ENCODE data around the gene C1QTNF4. TPM values are rescaled to one million over a fixed set of nuclear protein-coding genes. Genes with fewer than 3 reads are reported as not detected.

The C1QTNF4 gene
- total RNA-seq, 1 donor from 2014 or later = 0.20 TPM

GRCh38 chr11:47545298-47545697 is 48.9 kb downstream of the C1QTNF4 start:
- no peaks in the 10 kb centered on the region for H3K9me3 Mint-ChIP-seq (ENCODE audit: unreplicated experiment)
- H3K4me1 ChIP-seq (ENCODE audit: insufficient read depth, low read length) = peaks cover 9% of the 10 kb centered on the region
- H3K4me2 ChIP-seq (ENCODE audit: low read length) = no peak overlapping the region
- H3K27me3 Mint-ChIP-seq (ENCODE audit: low read depth, unreplicated experiment) = no peaks in the 10 kb centered on the region
- peaks cover 15% of the 10 kb centered on the region for H3K4me1 Mint-ChIP-seq (ENCODE audit: low read depth, unreplicated experiment)
- no peak for FAIRE-seq
- H3K27me3 ChIP-seq (ENCODE audit: insufficient read depth, low read length) = no peaks in the 10 kb centered on the region
- no peak overlapping the region for H3K27ac ChIP-seq (ENCODE audit: low read depth, low read length)
- H3K36me3 Mint-ChIP-seq (ENCODE audit: low read depth, unreplicated experiment) = no peaks in the 10 kb centered on the region
- H3K36me3 ChIP-seq (ENCODE audit: insufficient read depth, low read length) = peaks cover 3% of the 10 kb centered on the region
- DNase-seq (ENCODE audit: low read depth) = no peak
- no peak overlapping the region for H3K27ac Mint-ChIP-seq (ENCODE audit: unreplicated experiment)
- H2AFZ ChIP-seq (ENCODE audit: low read depth, low read length) = no peak overlapping the region
- peaks cover 87% of the 10 kb centered on the region for H4K20me1 ChIP-seq (ENCODE audit: insufficient read depth, low read length)
- H3K4me3 ChIP-seq (ENCODE audit: insufficient read depth, low read depth, low read length) = no peak overlapping the region
- no peak overlapping the region for H3K9ac ChIP-seq (ENCODE audit: low read length)
- peaks cover 99% of the 10 kb centered on the region for H3K79me2 ChIP-seq (ENCODE audit: insufficient read depth, low read length)
- H3K4me3 Mint-ChIP-seq (ENCODE audit: unreplicated experiment) = no peak overlapping the region
- H3K9me3 ChIP-seq (ENCODE audit: insufficient read depth, low read depth, low read length) = no peaks in the 10 kb centered on the region
- no peak for TF ChIP-seq CTCF (IDR thresholded peaks at IDR 0.05; ENCODE audit: insufficient read depth, low read depth, low read length)
- no peak for TF ChIP-seq EZH2 (IDR thresholded peaks at IDR 0.05; ENCODE audit: insufficient read depth, low read length)

DNA sequence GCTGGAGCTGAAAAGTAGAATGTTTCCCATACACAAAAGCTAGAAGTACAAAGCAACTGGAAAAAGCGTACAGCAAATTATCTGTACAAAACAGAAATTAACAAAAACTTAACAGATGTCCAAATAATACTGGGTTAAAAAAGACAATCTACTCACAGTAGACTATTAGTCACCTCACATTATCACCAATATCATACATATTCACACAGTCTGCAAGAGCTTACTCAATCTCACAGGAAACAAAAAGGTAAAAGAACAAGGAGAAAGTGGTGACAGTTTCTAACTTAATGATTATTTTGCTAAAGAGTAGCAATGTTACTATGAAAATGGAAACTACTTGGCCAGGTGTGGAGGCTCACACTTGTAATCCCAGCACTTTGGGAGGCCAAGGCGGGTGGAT is 53.1 kb downstream of the C1QTNF4 start:
- Histone ChIP-seq H3K9ac (ENCODE audit: low read length) (peak overlapping the region; percentile 60), H3K27me3 (ENCODE audit: insufficient read depth, low read length) (no peaks in the 10 kb centered on the region), H3K9me3 (ENCODE audit: insufficient read depth, low read depth, low read length) (no peaks in the 10 kb centered on the region), H3K4me2 (ENCODE audit: low read length) (peak overlapping the region; percentile 78), H4K20me1 (ENCODE audit: insufficient read depth, low read length) (peaks cover 89% of the 10 kb centered on the region), H3K27ac (ENCODE audit: low read depth, low read length) (peak overlapping the region; percentile 75), H3K4me3 (ENCODE audit: insufficient read depth, low read depth, low read length) (no peak overlapping the region), H3K36me3 (ENCODE audit: insufficient read depth, low read length) (no peaks in the 10 kb centered on the region), H3K4me1 (ENCODE audit: insufficient read depth, low read length) (peaks cover 24% of the 10 kb centered on the region), H2AFZ (ENCODE audit: low read depth, low read length) (no peak overlapping the region), H3K79me2 (ENCODE audit: insufficient read depth, low read length) (peaks cover 97% of the 10 kb centered on the region)
- peaks cover 28% of the 10 kb centered on the region for H3K4me1 Mint-ChIP-seq (ENCODE audit: low read depth, unreplicated experiment)
- FAIRE-seq (no peak), DNase-seq (ENCODE audit: low read depth) (no peak)
- peak overlapping the region; percentile 66 for H3K27ac Mint-ChIP-seq (ENCODE audit: unreplicated experiment)
- no peaks in the 10 kb centered on the region for H3K9me3 Mint-ChIP-seq (ENCODE audit: unreplicated experiment)
- H3K4me3 Mint-ChIP-seq (ENCODE audit: unreplicated experiment) = no peak overlapping the region
- no peaks in the 10 kb centered on the region for H3K27me3 Mint-ChIP-seq (ENCODE audit: low read depth, unreplicated experiment)
- TF ChIP-seq EZH2 (IDR thresholded peaks at IDR 0.05; ENCODE audit: insufficient read depth, low read length) (no peak), CTCF (IDR thresholded peaks at IDR 0.05; ENCODE audit: insufficient read depth, low read depth, low read length) (no peak)
- H3K36me3 Mint-ChIP-seq (ENCODE audit: low read depth, unreplicated experiment) = no peaks in the 10 kb centered on the region

GRCh38 chr11:47539681-47540039 is 54.6 kb downstream of the C1QTNF4 start:
- no peaks in the 10 kb centered on the region for H3K27me3 ChIP-seq (ENCODE audit: insufficient read depth, low read length)
- Mint-ChIP-seq H3K4me3 (ENCODE audit: unreplicated experiment) (no peak overlapping the region), H3K9me3 (ENCODE audit: unreplicated experiment) (no peaks in the 10 kb centered on the region), H3K27ac (ENCODE audit: unreplicated experiment) (peak overlapping the region; percentile 27), H3K4me1 (ENCODE audit: low read depth, unreplicated experiment) (peaks cover 31% of the 10 kb centered on the region), H3K27me3 (ENCODE audit: low read depth, unreplicated experiment) (no peaks in the 10 kb centered on the region), H3K36me3 (ENCODE audit: low read depth, unreplicated experiment) (no peaks in the 10 kb centered on the region)
- peak overlapping the region; percentile 78 for H3K4me2 ChIP-seq (ENCODE audit: low read length)
- peaks cover 94% of the 10 kb centered on the region for H4K20me1 ChIP-seq (ENCODE audit: insufficient read depth, low read length)
- H3K9me3 ChIP-seq (ENCODE audit: insufficient read depth, low read depth, low read length) = no peaks in the 10 kb centered on the region
- peaks cover 24% of the 10 kb centered on the region for H3K4me1 ChIP-seq (ENCODE audit: insufficient read depth, low read length)
- TF ChIP-seq CTCF (IDR thresholded peaks at IDR 0.05; ENCODE audit: insufficient read depth, low read depth, low read length) = no peak
- TF ChIP-seq EZH2 (IDR thresholded peaks at IDR 0.05; ENCODE audit: insufficient read depth, low read length) = no peak
- H3K79me2 ChIP-seq (ENCODE audit: insufficient read depth, low read length) = peaks cover 97% of the 10 kb centered on the region
- DNase-seq (ENCODE audit: low read depth) (no peak), FAIRE-seq (no peak)
- no peak overlapping the region for H2AFZ ChIP-seq (ENCODE audit: low read depth, low read length)
- H3K36me3 ChIP-seq (ENCODE audit: insufficient read depth, low read length) = no peaks in the 10 kb centered on the region
- H3K4me3 ChIP-seq (ENCODE audit: insufficient read depth, low read depth, low read length) = no peak overlapping the region
- peak overlapping the region; percentile 75 for H3K27ac ChIP-seq (ENCODE audit: low read depth, low read length)
- H3K9ac ChIP-seq (ENCODE audit: low read length) = peak overlapping the region; percentile 60

Other genes starting within 250 kb of the C1QTNF4 start
- not detected in 2 replicates for gene MYBPC3, start 241.7 kb downstream of the C1QTNF4 start, total RNA-seq
- gene SPI1, start 215.9 kb downstream of the C1QTNF4 start, total RNA-seq = not detected in 2 replicates
- 76.6 and 92.7 TPM in 2 replicates for gene SLC39A13, start 185.8 kb downstream of the C1QTNF4 start, total RNA-seq
- 124 and 130 TPM in 2 replicates for gene PSMC3, start 168.0 kb downstream of the C1QTNF4 start, total RNA-seq
- 0.86 and 0.96 TPM in 2 replicates for gene RAPSN, start 145.3 kb downstream of the C1QTNF4 start, total RNA-seq
- 92.8 and 101 TPM in 2 replicates for gene CELF1, start 41.3 kb downstream of the C1QTNF4 start, total RNA-seq
- gene PTPMT1, start 28.8 kb downstream of the C1QTNF4 start, total RNA-seq = 32.4 and 33.9 TPM in 2 replicates
- 11.9 and 12.5 TPM in 2 replicates for gene KBTBD4, start 15.4 kb downstream of the C1QTNF4 start, total RNA-seq
- 80.7 and 88.7 TPM in 2 replicates for gene NDUFS3, start 15.3 kb downstream of the C1QTNF4 start, total RNA-seq
- 0.16 TPM in 1 of 2 replicates, not detected in the other for gene FAM180B, start 7.7 kb downstream of the C1QTNF4 start, total RNA-seq
- 99.8 and 103 TPM in 2 replicates for gene MTCH2, start 48.1 kb upstream of the C1QTNF4 start, total RNA-seq
- 1.4 and 2.1 TPM in 2 replicates for gene AGBL2, start 121.0 kb upstream of the C1QTNF4 start, total RNA-seq
- gene FNBP4, start 172.9 kb upstream of the C1QTNF4 start, total RNA-seq = 59.4 and 69.7 TPM in 2 replicates